Right lobe of liver (tissue), 6 donors: ENCODE results near the gene ENOX1. TPM values are rescaled to one million over a fixed set of nuclear protein-coding genes. Genes with fewer than 3 reads are reported as not detected.

ENCODE experiments used
- ATAC-seq, 4 donors: fragments of 200-7000 bp; cut with Tn5 transposase; one replicate each; pipeline ENCODE4 v1.9.1; 2020; ENCODE audit warnings: mild to moderate bottlenecking in 4 of 4, moderate library complexity in 4 of 4
- DNase-seq, 3 donors: peaks; one replicate each; pipeline ENCODE4 v3.0.0-alpha.2; 2020
- H3K27ac ChIP-seq, 3 donors: fragments of 200-600 bp; one replicate each; pipeline ENCODE4 v1.8.0; 2022
- H3K27me3 ChIP-seq, 2 donors: fragments of 200-600 bp; one replicate each; pipeline ENCODE4 v1.8.0; 2022
- H3K36me3 ChIP-seq, 4 donors: fragments of 200-600 bp; sonication (generic) in 1 of 4; one replicate each; pipeline versions ENCODE4 v1.5.1 to v1.8.0; 2017 to 2022; ENCODE audit warnings: control low read depth in 1 of 4
- H3K4me1 ChIP-seq, 4 donors: fragments of 200-600 bp; sonication (generic) in 1 of 4; one replicate each; pipeline versions ENCODE4 v1.5.1 to v1.8.0; 2017 to 2022; ENCODE audit warnings: control low read depth in 1 of 4
- H3K4me3 ChIP-seq, 3 donors: fragments of 200-600 bp; one replicate each; pipeline ENCODE4 v1.8.0; 2022
- H3K9me3 ChIP-seq, 4 donors: fragments of 200-600 bp; sonication (generic) in 1 of 4; one replicate each; pipeline versions ENCODE4 v1.5.1 to v1.8.0; 2017 to 2022; ENCODE audit warnings: control low read depth in 1 of 4
- POLR2A ChIP-seq: fragments of 450-650 bp; IDR thresholded peaks from one replicate; pipeline ENCODE4 v1.6.1; 2017; ENCODE audit warnings: antibody characterized with exemption, mild to moderate bottlenecking
- WGBS: methylation state at CpG from one replicate; pipeline ENCODE4 v1.1.6; 2018; ENCODE audit warnings: low coverage, low lambda C conversion rate; ENCODE audit not compliant: insufficient coverage; ENCODE audit errors: missing lambda C conversion rate; 5-methylcytosine and 5-hydroxymethylcytosine counted together
- intact Hi-C, 2 donors: fragments of 100-400 bp; cut with DNase I; formaldehyde crosslinking; loops; one replicate each; pipeline versions ENCODE4 v1.11.2 to v1.14.1; 2022
- total RNA-seq, 6 experiments: library from RNA; depleted of rRNA in 2 of 6; stranded (reverse); fragments of >200 nt in 2 of 6; fragmentation: NEBNext Ultra II Directional in 3 of 6; extraction: Animal tissue kit (Norgen Biotek cat#: 25700) in 3 of 6; gene quantifications; one replicate each; pipeline versions ENCODE4 v1.1.0 to v1.2.4, GENCODE V29; 2016 to 2023
- TF ChIP-seq, protein P1 (sequence below), 4 donors: fragments of 200-600 bp in 3 of 4; fragments of 450-650 bp in 1 of 4; IDR thresholded peaks; one replicate each; pipeline versions ENCODE4 v1.5.1 to v1.8.0; 2016 to 2022; ENCODE audit warnings: antibody characterized with exemption in 4 of 4, mild to moderate bottlenecking in 2 of 4
- donor health status: DM: no; HTN: yes; CAD: no.
- donor health status: DM: no; HTN: no; CAD: no.
- donor health status: DM: no; HTN: no; CAD: no.
- donor health status: DM: no; HTN: yes; CAD: no.
- donor health status: DM: no; HTN: yes; CAD: no.

ENOX1 gene
- total RNA-seq, 6 experiments from 2014 or later = 0.07 to 0.16 TPM; not detected in 4

DNA sequence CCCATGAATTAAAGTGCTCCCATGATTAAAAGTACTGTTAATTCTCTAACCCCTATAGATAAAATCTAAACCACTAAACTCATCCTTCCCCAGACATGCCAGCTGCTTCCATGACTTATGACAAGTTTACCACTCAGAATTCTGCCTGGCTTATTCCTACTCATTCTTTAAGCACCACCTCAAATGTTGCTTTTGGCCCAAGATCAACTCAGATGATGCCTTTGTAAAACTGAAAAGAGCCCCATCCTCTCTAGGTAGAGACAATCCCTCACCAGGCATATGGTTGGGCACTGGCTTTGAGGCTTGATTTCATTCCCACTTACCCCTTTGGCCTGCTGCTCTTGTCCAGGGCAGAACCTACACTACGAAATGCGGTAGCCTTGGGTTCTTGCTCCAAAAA, 513.4 kb downstream of the ENOX1 start:
- H3K27ac ChIP-seq = no peak overlapping the region
- ATAC-seq = no peak
- 81% methylated on average over 2 of the region's 2 CpGs for WGBS
- no peaks in the 10 kb centered on the region for H3K36me3 ChIP-seq
- H3K4me3 ChIP-seq = no peak overlapping the region
- no peaks in the 10 kb centered on the region for H3K27me3 ChIP-seq
- TF ChIP-seq, protein P1, sequence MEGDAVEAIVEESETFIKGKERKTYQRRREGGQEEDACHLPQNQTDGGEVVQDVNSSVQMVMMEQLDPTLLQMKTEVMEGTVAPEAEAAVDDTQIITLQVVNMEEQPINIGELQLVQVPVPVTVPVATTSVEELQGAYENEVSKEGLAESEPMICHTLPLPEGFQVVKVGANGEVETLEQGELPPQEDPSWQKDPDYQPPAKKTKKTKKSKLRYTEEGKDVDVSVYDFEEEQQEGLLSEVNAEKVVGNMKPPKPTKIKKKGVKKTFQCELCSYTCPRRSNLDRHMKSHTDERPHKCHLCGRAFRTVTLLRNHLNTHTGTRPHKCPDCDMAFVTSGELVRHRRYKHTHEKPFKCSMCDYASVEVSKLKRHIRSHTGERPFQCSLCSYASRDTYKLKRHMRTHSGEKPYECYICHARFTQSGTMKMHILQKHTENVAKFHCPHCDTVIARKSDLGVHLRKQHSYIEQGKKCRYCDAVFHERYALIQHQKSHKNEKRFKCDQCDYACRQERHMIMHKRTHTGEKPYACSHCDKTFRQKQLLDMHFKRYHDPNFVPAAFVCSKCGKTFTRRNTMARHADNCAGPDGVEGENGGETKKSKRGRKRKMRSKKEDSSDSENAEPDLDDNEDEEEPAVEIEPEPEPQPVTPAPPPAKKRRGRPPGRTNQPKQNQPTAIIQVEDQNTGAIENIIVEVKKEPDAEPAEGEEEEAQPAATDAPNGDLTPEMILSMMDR (IDR thresholded peaks at IDR 0.05) = no peak
- no peak for TF ChIP-seq POLR2A
- DNase-seq = no peak
- H3K4me1 ChIP-seq = no peaks in the 10 kb centered on the region
- intact Hi-C loops = no loop called here
- no peaks in the 10 kb centered on the region for H3K9me3 ChIP-seq

DNA sequence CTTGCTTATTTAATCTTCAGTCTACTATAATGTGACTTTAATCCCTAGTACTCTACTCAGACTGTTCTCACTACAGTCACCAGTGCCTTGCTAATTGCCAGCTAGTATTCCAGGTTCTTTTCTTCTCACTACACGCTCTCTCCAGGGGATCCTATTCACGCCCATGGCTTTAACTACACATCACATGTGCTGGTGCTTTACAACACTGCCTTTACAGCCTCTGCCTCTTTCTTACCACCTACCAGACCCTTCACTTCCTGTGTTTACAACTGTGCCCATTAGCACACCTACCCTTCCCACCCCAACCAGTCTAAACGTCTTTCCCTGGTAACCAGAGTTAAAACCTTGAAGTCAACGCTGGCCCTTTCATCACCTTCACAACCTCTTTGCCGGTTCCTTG, 513.9 kb downstream of the ENOX1 start:
- no peak for ATAC-seq
- H3K27me3 ChIP-seq = no peaks in the 10 kb centered on the region
- intact Hi-C loops = no loop called here
- H3K36me3 ChIP-seq = no peaks in the 10 kb centered on the region
- H3K4me3 ChIP-seq = no peak overlapping the region
- no peak overlapping the region for H3K27ac ChIP-seq
- no peak for TF ChIP-seq POLR2A
- TF ChIP-seq, protein P1 (IDR thresholded peaks at IDR 0.05) = no peak
- no peak for DNase-seq
- H3K9me3 ChIP-seq = no peaks in the 10 kb centered on the region
- WGBS = 72% methylated on average over 5 of the region's 5 CpGs
- no peaks in the 10 kb centered on the region for H3K4me1 ChIP-seq

DNA sequence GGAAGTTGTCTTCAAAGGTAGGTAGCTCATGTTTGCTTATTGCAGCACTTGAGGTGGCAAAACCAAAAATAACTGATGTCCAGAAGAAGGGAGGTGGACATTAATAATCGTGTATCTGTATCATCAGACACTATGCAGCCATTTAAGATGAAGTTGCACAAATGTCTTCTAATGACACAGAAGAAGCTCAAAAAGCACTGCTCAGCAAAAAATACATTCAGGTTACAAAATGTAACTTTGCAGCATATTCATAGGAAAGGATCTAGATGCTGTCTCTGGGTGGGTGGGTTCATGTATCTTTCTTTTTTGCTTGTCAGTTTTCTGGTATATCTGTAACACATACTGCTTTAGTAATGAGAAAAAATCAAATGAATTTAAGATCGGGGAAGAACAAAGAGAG, 515.6 kb downstream of the ENOX1 start:
- Histone ChIP-seq H3K27ac (no peak overlapping the region), H3K36me3 (no peaks in the 10 kb centered on the region), H3K4me1 (no peaks in the 10 kb centered on the region), H3K9me3 (no peaks in the 10 kb centered on the region), H3K4me3 (no peak overlapping the region), H3K27me3 (no peaks in the 10 kb centered on the region)
- TF ChIP-seq POLR2A = no peak
- TF ChIP-seq, protein P1 (IDR thresholded peaks at IDR 0.05) = no peak
- ATAC-seq = no peak
- intact Hi-C loops = no loop called here
- no peak for DNase-seq
- WGBS = 76% methylated on average over 2 of the region's 2 CpGs

DNA sequence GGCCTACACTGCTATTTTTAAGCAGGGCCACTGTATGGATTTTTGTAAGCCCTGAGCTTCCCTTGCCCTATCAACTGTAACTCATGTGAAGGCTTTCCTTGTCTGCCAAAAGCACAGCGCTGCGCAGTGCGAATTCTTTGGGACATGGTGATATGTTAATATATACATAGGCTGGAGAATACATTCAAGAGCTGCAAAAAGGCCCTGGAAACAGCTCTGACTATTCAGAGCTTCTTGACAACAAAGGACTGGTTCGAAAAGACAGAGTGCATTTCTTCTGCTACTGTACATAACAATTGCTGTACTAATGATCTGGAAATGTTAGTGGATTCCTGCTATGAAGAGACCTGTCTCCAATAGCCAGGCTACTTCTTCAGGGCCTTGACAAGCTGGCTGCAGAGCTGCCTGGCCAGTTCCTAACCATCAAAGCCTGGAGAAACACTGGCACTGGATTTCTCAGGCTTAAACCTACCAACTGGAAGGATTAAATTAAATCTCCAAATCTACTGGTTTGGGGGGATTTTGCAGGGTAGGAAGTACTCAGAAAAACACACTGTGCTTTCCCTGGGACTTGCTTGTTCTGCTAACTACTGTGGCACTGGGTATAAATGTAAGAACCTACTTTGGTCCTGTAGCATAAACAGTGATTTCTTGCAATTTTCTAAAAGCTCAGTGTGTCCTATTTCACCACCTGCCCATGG, 516.5 kb downstream of the ENOX1 start:
- TF ChIP-seq, protein P1 (IDR thresholded peaks at IDR 0.05) = no peak
- no peak for TF ChIP-seq POLR2A
- no peaks in the 10 kb centered on the region for H3K27me3 ChIP-seq
- intact Hi-C loops = no loop called here
- no peaks in the 10 kb centered on the region for H3K9me3 ChIP-seq
- no peaks in the 10 kb centered on the region for H3K36me3 ChIP-seq
- DNase-seq (no peak), ATAC-seq (no peak)
- H3K4me1 ChIP-seq = no peaks in the 10 kb centered on the region
- H3K4me3 ChIP-seq = no peak overlapping the region
- H3K27ac ChIP-seq = no peak overlapping the region
- WGBS = 82% methylated on average over 4 of the region's 4 CpGs
